ENCODE measurements around the gene ALG12. TPM values are rescaled to one million over a fixed set of nuclear protein-coding genes. Genes with fewer than 3 reads are reported as not detected.

The ALG12 gene
- total and polyA plus RNA-seq, 2 of the 13 experiments (the other 11 are each of a cell fraction or from before 2014, with no cell fraction given), result 7.8 to 15.8 TPM

DNA sequence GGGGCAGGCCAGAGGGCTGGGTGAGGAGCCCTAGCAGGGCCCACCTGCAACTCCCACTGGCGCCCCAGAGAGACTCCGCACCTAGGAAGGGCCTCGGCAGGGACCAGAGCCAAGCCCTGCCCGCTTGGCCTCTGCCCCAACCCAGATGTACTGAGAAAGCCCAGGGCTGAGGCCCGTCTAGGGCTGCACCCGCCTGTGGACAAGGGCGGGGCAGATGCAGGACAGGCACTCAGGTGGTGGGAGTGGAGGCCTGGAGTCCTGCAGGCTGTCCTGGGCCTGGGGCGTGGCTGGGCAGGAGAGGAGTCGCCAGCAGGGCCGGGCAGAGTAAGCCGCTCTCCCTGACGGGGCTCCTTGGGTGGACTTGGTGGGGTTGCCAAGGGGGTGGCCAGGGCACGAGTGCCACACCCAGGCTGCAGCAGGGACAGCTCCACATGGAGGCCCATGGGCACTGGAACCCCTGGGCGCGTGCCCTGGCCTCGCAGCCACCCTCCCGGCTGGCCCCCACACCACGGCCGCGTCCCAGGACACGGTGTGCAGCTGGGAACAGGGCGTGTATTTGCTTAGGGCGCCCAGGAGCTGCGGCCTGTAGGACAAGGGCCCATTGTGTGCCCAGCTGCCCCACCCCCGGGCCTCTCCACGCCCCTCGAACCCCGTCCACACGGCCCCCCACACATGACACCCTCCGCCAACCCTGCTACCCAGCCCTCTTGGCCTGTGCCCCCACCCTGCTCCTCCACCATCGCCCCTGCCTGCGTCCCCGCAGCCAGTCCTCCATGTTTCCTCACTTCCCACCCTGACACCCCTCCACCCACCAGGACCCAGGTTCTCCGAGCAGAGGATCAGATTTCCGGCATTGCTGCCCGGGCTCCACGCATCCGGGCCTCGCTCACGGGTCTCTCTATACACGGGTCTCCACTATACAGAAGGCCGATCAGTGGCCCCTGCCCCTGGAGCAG, 31.0 kb upstream of the ALG12 start (continued):
- TF ChIP-seq GATA4 (IDR thresholded peaks at IDR 0.05; ENCODE audit: borderline replicate concordance, low read depth), result no peak
- TF ChIP-seq, protein P1, sequence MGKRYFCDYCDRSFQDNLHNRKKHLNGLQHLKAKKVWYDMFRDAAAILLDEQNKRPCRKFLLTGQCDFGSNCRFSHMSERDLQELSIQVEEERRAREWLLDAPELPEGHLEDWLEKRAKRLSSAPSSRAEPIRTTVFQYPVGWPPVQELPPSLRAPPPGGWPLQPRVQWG (CRISPR knock-in tag; IDR thresholded peaks at IDR 0.05; ENCODE audit: borderline replicate concordance, low read depth), result no peak
- no peak for TF ChIP-seq ZKSCAN5 (CRISPR knock-in tag; IDR thresholded peaks at IDR 0.05)
- TF ChIP-seq MBNL3 (CRISPR knock-in tag; conservative IDR thresholded peaks at IDR 0.05), result no peak
- TF ChIP-seq TSC22D2 (CRISPR knock-in tag; IDR thresholded peaks at IDR 0.05; ENCODE audit: borderline replicate concordance), result 0 out of 2 replicates have a peak, but pooled peaks have one; percentile 41
- peak; percentile 48; the same call in 1 of the 2 replicates for TF ChIP-seq ZNF773 (CRISPR knock-in tag; IDR thresholded peaks at IDR 0.05; ENCODE audit: borderline replicate concordance)
- TF ChIP-seq PHB2 (IDR thresholded peaks at IDR 0.05; ENCODE audit: partially characterized antibody), result no peak
- TF ChIP-seq RBM22 (optimal IDR thresholded peaks at IDR 0.05; ENCODE audit: low read length), result no peak
- TF ChIP-seq, protein P2, sequence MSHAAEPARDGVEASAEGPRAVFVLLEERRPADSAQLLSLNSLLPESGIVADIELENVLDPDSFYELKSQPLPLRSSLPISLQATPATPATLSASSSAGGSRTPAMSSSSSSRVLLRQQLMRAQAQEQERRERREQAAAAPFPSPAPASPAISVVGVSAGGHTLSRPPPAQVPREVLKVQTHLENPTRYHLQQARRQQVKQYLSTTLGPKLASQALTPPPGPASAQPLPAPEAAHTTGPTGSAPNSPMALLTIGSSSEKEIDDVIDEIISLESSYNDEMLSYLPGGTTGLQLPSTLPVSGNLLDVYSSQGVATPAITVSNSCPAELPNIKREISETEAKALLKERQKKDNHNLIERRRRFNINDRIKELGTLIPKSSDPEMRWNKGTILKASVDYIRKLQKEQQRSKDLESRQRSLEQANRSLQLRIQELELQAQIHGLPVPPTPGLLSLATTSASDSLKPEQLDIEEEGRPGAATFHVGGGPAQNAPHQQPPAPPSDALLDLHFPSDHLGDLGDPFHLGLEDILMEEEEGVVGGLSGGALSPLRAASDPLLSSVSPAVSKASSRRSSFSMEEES (CRISPR knock-in tag; IDR thresholded peaks at IDR 0.05), result no peak; the same call in 1 of the 2 replicates
- TF ChIP-seq, protein P3, sequence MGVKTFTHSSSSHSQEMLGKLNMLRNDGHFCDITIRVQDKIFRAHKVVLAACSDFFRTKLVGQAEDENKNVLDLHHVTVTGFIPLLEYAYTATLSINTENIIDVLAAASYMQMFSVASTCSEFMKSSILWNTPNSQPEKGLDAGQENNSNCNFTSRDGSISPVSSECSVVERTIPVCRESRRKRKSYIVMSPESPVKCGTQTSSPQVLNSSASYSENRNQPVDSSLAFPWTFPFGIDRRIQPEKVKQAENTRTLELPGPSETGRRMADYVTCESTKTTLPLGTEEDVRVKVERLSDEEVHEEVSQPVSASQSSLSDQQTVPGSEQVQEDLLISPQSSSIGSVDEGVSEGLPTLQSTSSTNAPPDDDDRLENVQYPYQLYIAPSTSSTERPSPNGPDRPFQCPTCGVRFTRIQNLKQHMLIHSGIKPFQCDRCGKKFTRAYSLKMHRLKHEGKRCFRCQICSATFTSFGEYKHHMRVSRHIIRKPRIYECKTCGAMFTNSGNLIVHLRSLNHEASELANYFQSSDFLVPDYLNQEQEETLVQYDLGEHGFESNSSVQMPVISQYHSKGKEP (CRISPR knock-in tag; IDR thresholded peaks at IDR 0.05), result no peak
- TF ChIP-seq ZNF331 (CRISPR knock-in tag; IDR thresholded peaks at IDR 0.05), result peak; percentile 57; the same call in 1 of the 2 replicates
- TF ChIP-seq ZNF615 (CRISPR knock-in tag; IDR thresholded peaks at IDR 0.05; ENCODE audit: borderline replicate concordance), result no peak
- TF ChIP-seq CREM (IDR thresholded peaks at IDR 0.05), result no peak
- TF ChIP-seq CREM (CRISPR knock-in tag; IDR thresholded peaks at IDR 0.05), result no peak
- TF ChIP-seq, protein P4, sequence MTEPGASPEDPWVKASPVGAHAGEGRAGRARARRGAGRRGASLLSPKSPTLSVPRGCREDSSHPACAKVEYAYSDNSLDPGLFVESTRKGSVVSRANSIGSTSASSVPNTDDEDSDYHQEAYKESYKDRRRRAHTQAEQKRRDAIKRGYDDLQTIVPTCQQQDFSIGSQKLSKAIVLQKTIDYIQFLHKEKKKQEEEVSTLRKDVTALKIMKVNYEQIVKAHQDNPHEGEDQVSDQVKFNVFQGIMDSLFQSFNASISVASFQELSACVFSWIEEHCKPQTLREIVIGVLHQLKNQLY (CRISPR knock-in tag; IDR thresholded peaks at IDR 0.05), result no peak
- TF ChIP-seq FOXP1 (IDR thresholded peaks at IDR 0.05), result no peak
- TF ChIP-seq FOXP1 (CRISPR knock-in tag; IDR thresholded peaks at IDR 0.05), result no peak; the same call in 1 of the 2 replicates
- no peak for TF ChIP-seq NCOA1 (CRISPR knock-in tag; IDR thresholded peaks at IDR 0.05)
- TF ChIP-seq ZNF343 (CRISPR knock-in tag; IDR thresholded peaks at IDR 0.05), result 0 out of 2 replicates have a peak, but pooled peaks have one; percentile 70
- no peak; the same call in 1 of the 2 replicates for TF ChIP-seq TBX3 (IDR thresholded peaks at IDR 0.05; ENCODE audit: borderline replicate concordance)
- no peak for TF ChIP-seq NFATC3 (CRISPR knock-in tag; IDR thresholded peaks at IDR 0.05)
- no peak for TF ChIP-seq ZNF674 (CRISPR knock-in tag; IDR thresholded peaks at IDR 0.05; ENCODE audit: low read depth)
- TF ChIP-seq CEBPB (IDR thresholded peaks at IDR 0.05; ENCODE audit: borderline replicate concordance, low read depth, low read length), result no peak
- TF ChIP-seq, protein P5, sequence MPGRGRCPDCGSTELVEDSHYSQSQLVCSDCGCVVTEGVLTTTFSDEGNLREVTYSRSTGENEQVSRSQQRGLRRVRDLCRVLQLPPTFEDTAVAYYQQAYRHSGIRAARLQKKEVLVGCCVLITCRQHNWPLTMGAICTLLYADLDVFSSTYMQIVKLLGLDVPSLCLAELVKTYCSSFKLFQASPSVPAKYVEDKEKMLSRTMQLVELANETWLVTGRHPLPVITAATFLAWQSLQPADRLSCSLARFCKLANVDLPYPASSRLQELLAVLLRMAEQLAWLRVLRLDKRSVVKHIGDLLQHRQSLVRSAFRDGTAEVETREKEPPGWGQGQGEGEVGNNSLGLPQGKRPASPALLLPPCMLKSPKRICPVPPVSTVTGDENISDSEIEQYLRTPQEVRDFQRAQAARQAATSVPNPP (CRISPR knock-in tag; IDR thresholded peaks at IDR 0.05), result no peak
- no peak for TF ChIP-seq MZF1 (CRISPR knock-in tag; IDR thresholded peaks at IDR 0.05; ENCODE audit: borderline replicate concordance)
- no peak; the same call in none of the 2 replicates for TF ChIP-seq SSRP1 (CRISPR knock-in tag; IDR thresholded peaks at IDR 0.05)
- TF ChIP-seq HOXA3 (CRISPR knock-in tag; IDR thresholded peaks at IDR 0.05), result peak; percentile 73
